Endothelial cell (in vitro differentiated cells): ENCODE data around the gene TMEM225B. TPM values are rescaled to one million over a fixed set of nuclear protein-coding genes. Genes with fewer than 3 reads are reported as not detected.

Experiments used
- DNase-seq: peaks from one replicate; pipeline ENCODE4 v3.0.0; 2021; ENCODE audit warnings: low spot score
- H3K27ac Mint-ChIP-seq: one replicate; pipeline ENCODE4 v1.8.0; 2021; ENCODE audit warnings: mixed read lengths, inconsistent platforms; ENCODE audit not compliant: unreplicated experiment
- H3K27me3 Mint-ChIP-seq: one replicate; pipeline ENCODE4 v1.8.0; 2021; ENCODE audit warnings: mild to moderate bottlenecking, moderate library complexity, mixed read lengths, inconsistent platforms; ENCODE audit not compliant: unreplicated experiment
- H3K36me3 Mint-ChIP-seq: one replicate; pipeline ENCODE4 v1.8.0; 2021; ENCODE audit warnings: mild to moderate bottlenecking, low read depth, mixed read lengths, inconsistent platforms; ENCODE audit not compliant: unreplicated experiment
- H3K4me1 Mint-ChIP-seq: one replicate; pipeline ENCODE4 v1.8.0; 2021; ENCODE audit warnings: mild to moderate bottlenecking, mixed read lengths, inconsistent platforms; ENCODE audit not compliant: unreplicated experiment
- H3K4me3 Mint-ChIP-seq: one replicate; pipeline ENCODE4 v1.8.0; 2021; ENCODE audit warnings: mild to moderate bottlenecking, mixed read lengths, inconsistent platforms; ENCODE audit not compliant: unreplicated experiment
- H3K9me3 Mint-ChIP-seq: one replicate; pipeline ENCODE4 v1.8.0; 2021; ENCODE audit warnings: mixed read lengths, inconsistent platforms; ENCODE audit not compliant: unreplicated experiment
- CTCF ChIP-seq: fragments of 200-600 bp; sonication (generic); IDR thresholded peaks from one replicate; pipeline ENCODE4 v1.5.0; 2021; ENCODE audit warnings: antibody characterized with exemption; ENCODE audit not compliant: unreplicated experiment
- total RNA-seq: library from RNA; stranded (reverse); fragmentation: NEBNext Ultra II Directional; extraction: Animal tissue kit (Norgen Biotek cat#: 25700); gene quantifications from one replicate; pipeline ENCODE4 v1.2.1, GENCODE V29; 2021; ENCODE audit not compliant: unreplicated experiment

The TMEM225B gene
- total RNA-seq, 1 donor from 2014 or later: 0.46 TPM

GRCh38 chr7:99594948-99595745 lies 2.9 kb upstream of the TMEM225B start:
- no peak for TF ChIP-seq CTCF
- Mint-ChIP-seq H3K27ac (no peak overlapping the region), H3K4me1 (no peaks in the 10 kb centered on the region), H3K27me3 (no peaks in the 10 kb centered on the region), H3K4me3 (no peak overlapping the region), H3K36me3 (no peaks in the 10 kb centered on the region), H3K9me3 (no peaks in the 10 kb centered on the region)
- no peak for DNase-seq

- TF ChIP-seq CTCF: no peak
- no peak overlapping the region for H3K4me3 Mint-ChIP-seq
- H3K36me3 Mint-ChIP-seq: no peaks in the 10 kb centered on the region
- H3K9me3 Mint-ChIP-seq: no peaks in the 10 kb centered on the region
- no peaks in the 10 kb centered on the region for H3K4me1 Mint-ChIP-seq
- no peak overlapping the region for H3K27ac Mint-ChIP-seq
- no peak for DNase-seq
- no peaks in the 10 kb centered on the region for H3K27me3 Mint-ChIP-seq
Observed at GRCh38 chr7:99596408-99596955, 1.6 kb upstream of the TMEM225B start.

- Mint-ChIP-seq H3K27me3 (no peaks in the 10 kb centered on the region), H3K4me3 (no peak overlapping the region), H3K27ac (no peak overlapping the region), H3K9me3 (no peaks in the 10 kb centered on the region), H3K36me3 (no peaks in the 10 kb centered on the region), H3K4me1 (no peaks in the 10 kb centered on the region)
- TF ChIP-seq CTCF: no peak
- DNase-seq: no peak
Observed at GRCh38 chr7:99599836-99600235, 1.8 kb downstream of the TMEM225B start.

GRCh38 chr7:99601656-99602310 lies 3.7 kb downstream of the TMEM225B start:
- no peak for DNase-seq

More at GRCh38 chr7:99601656-99602310, 3.7 kb downstream of the TMEM225B start:
- no peak overlapping the region for H3K27ac Mint-ChIP-seq
- TF ChIP-seq CTCF: no peak
- H3K36me3 Mint-ChIP-seq: no peaks in the 10 kb centered on the region
- H3K9me3 Mint-ChIP-seq: no peaks in the 10 kb centered on the region
- no peaks in the 10 kb centered on the region for H3K27me3 Mint-ChIP-seq
- no peaks in the 10 kb centered on the region for H3K4me1 Mint-ChIP-seq
- H3K4me3 Mint-ChIP-seq: no peak overlapping the region
